ENCODE measurements around the gene CD274.

DNA sequence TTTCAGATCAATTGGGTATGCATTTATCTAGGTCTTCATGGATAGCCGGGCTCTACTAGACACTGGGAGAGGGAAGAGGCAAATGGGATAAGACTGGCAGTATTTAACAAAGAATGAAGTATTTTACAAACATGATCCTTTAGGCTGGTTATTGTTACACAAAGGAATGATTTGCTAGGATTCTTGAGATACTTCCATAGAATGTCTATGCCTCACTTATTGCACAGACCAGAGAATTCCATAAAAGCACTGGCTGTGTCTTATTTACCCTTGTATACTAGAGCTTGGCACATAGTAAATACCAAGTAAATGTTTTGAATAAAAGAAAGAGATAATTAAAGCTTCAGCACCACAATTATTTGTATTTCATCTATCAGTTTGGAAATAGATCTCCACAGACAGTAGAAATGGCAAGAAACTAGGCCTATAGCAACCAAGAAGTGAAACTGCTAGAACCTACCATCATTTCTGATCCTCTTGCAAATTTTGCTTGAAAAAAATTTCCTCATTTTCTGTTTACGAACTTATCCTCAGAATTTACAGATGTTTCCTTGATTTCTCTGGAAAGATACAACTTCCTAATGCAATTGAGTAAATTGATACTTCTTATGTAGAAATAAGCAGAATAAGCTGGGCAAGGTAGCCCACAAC is 63.7 kb downstream of the CD274 start:
- TF ChIP-seq POLR2A (IDR thresholded peaks at IDR 0.05; ENCODE audit: low read length) (no peak), GATA1 (IDR thresholded peaks at IDR 0.05; ENCODE audit: low read depth, low read length) (no peak)
